ENCODE results near the gene KIN.

The KIN gene

DNA sequence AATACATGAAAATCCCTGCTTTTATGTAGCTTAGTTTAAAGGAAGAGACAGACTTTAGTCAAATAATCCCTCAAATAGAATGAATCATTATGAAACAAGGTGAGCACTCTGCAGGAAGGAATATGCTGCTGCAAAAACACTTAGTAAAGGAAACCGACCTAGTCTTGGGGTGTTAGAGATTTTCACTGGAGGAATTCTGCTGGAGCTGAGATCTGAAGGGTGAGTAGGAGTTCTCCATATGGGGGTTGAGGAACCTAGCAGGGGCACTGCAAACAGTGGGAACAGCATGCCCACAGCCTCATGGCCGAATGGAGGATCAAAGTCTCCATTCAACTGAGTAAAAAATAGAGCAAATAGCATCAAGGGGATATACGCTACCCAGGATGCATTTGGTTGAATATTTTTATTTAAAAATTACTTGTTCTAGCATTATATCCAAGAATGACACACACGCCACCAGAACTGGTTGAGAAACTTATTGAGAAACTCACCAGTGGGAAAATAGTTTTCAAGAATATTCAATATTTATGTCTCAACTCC is 81.2 kb downstream of the KIN start:
- Histone ChIP-seq H3K9ac (ENCODE audit: low read depth, low read length) (no peak overlapping the region), H3K27me3 (ENCODE audit: control insufficient read depth, insufficient read depth, low read length) (no peaks in the 10 kb centered on the region), H3K4me1 (ENCODE audit: control insufficient read depth, insufficient read depth, low read length) (no peaks in the 10 kb centered on the region)

DNA sequence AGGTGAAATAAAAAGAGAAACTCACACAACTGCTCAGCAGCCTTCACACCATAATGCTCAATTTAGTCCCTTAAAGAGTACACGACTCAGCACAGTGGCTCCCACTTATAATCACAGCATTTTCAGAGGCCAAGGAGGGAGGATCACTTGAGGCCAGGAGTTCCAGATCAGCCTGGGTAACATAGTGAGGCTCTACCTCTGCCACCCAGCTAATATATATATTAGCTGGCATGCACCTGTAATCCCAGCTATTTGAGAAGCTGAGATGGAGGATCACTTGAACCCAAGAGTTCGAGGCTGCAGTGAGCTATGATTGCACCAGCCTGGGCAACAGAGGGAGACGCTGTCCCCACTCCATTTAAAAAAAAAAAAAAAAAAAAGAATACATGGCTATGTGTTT is 82.5 kb downstream of the KIN start:
- no peak overlapping the region for H3K9ac ChIP-seq (ENCODE audit: low read depth, low read length)
- no peaks in the 10 kb centered on the region for H3K27me3 ChIP-seq (ENCODE audit: control insufficient read depth, insufficient read depth, low read length)
- no peak overlapping the region for H3K4me3 ChIP-seq (ENCODE audit: low read depth, low read length)
- H3K4me1 ChIP-seq (ENCODE audit: control insufficient read depth, insufficient read depth, low read length), result no peaks in the 10 kb centered on the region
- no peaks in the 10 kb centered on the region for H3K36me3 ChIP-seq (ENCODE audit: control insufficient read depth, insufficient read depth, low read length)
- no peak overlapping the region for H3K27ac ChIP-seq (ENCODE audit: low read depth, low read length)
- no peaks in the 10 kb centered on the region for H3K9me3 ChIP-seq (ENCODE audit: control insufficient read depth, insufficient read depth, low read length)

More for the DNA sequence above, 81.2 kb downstream of the KIN start:
- Histone ChIP-seq H3K9me3 (ENCODE audit: control insufficient read depth, insufficient read depth, low read length) (no peaks in the 10 kb centered on the region), H3K27ac (ENCODE audit: low read depth, low read length) (no peak overlapping the region), H3K36me3 (ENCODE audit: control insufficient read depth, insufficient read depth, low read length) (no peaks in the 10 kb centered on the region), H3K4me3 (ENCODE audit: low read depth, low read length) (no peak overlapping the region)

DNA sequence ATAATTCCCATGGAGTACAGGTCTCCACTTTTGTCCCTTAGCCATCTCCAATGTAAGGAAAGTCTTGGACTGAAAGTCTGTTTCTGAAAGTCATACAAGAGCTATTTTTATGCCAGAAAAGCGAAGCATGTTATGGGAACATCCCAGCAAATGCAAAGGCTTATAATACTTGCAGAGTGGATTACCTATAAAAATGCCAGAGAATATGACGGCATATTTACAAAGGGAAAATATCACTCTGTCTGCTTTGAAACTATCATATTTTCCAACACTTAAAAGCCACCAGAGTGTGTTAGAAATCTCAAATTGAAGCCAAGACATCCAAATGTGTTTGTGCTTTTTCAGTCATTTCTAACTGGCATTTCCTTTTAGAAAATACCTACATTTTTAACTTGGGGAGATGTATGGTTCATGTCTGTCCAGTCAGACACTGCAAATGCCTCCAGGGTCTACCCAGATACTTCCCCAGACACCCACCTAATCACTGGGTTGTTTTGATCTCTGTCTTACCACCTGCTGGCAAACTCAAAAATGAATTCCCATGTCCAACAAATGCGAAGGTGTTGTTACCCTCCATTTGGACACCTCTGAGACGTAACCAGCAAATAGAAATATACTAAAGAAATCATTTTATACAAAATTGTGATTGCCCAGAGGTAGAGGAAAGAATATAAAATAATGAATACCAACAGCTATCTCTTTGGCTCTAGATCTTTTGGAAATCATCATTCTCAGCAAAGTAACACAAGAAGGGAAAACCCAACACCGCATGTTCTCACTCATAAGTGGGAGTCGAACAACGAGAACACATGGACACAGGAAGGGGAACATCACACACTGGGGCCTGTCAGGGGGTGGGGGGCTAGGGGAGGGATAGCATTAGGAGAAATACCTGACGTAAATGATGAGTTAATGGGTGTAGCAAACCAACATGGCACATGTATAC is 83.4 kb downstream of the KIN start:
- no peak overlapping the region for H3K9ac ChIP-seq (ENCODE audit: low read depth, low read length)
- H3K36me3 ChIP-seq (ENCODE audit: control insufficient read depth, insufficient read depth, low read length), result no peaks in the 10 kb centered on the region
- H3K27me3 ChIP-seq (ENCODE audit: control insufficient read depth, insufficient read depth, low read length), result no peaks in the 10 kb centered on the region
- no peak overlapping the region for H3K4me3 ChIP-seq (ENCODE audit: low read depth, low read length)
- no peak overlapping the region for H3K27ac ChIP-seq (ENCODE audit: low read depth, low read length)
- no peaks in the 10 kb centered on the region for H3K4me1 ChIP-seq (ENCODE audit: control insufficient read depth, insufficient read depth, low read length)
- H3K9me3 ChIP-seq (ENCODE audit: control insufficient read depth, insufficient read depth, low read length), result no peaks in the 10 kb centered on the region

DNA sequence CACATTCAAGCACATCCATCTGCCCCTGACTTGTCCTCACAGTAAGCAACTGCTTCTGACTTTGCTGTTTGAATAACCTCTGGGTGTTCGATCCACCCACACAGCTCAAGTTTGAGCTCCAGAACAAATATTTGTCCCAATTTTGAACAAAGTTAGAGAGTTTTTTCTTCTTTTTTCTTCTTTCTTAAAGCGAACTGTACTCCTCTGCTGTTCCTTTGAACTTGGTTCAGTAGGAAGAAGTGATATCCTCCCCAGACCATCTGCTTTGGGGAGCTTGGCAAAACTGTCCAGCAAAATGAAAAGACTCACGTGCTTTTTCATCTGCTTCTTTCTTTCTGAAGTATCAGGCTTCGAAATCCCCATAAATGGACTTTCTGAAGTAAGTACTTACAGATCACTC is 84.7 kb downstream of the KIN start, which contains the start of gene ITIH2:
Gene ITIH2 (plus strand): TSS at position 177 of the 400 bp plus-strand sequence. CDS start 119 bp downstream, at position 296.
- Histone ChIP-seq H3K36me3 (ENCODE audit: control insufficient read depth, insufficient read depth, low read length) (no peaks in the 10 kb centered on the region), H3K9ac (ENCODE audit: low read depth, low read length) (no peak within 1 kb of the TSS), H3K4me1 (ENCODE audit: control insufficient read depth, insufficient read depth, low read length) (no peaks in the 10 kb centered on the region), H3K27me3 (ENCODE audit: control insufficient read depth, insufficient read depth, low read length) (no peaks in the 10 kb centered on the region), H3K9me3 (ENCODE audit: control insufficient read depth, insufficient read depth, low read length) (no peaks in the 10 kb centered on the region), H3K4me3 (ENCODE audit: low read depth, low read length) (no peak within 1 kb of the TSS), H3K27ac (ENCODE audit: low read depth, low read length) (no peak within 1 kb of the TSS)

DNA sequence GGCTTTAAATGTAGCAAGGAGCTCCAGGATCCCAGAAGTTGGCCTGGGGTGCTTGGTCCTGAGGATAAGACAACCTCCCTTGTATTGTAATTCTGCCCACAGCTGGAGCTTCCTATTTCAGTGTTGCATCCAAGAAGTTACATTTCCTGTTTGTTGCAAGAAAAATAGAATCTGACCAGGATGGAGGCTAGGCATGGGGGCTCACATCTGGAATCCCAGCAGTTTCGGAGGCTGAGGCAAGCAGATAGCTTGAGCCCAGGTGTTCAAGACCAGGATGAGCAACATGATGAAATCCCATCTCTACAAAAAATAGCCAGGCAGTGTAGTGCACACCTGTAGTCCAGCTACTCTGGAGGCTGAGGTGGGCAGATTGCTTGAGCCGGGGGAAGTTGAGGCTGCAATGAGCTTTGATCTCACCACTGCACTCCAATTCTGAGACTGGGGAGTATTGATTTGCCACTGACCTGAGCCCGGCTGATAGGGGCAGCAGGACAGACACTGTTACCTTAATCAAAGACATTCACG is 85.4 kb downstream of the KIN start:
- Histone ChIP-seq H3K36me3 (ENCODE audit: control insufficient read depth, insufficient read depth, low read length) (no peaks in the 10 kb centered on the region), H3K4me3 (ENCODE audit: low read depth, low read length) (no peak overlapping the region), H3K4me1 (ENCODE audit: control insufficient read depth, insufficient read depth, low read length) (no peaks in the 10 kb centered on the region), H3K27ac (ENCODE audit: low read depth, low read length) (no peak overlapping the region), H3K9ac (ENCODE audit: low read depth, low read length) (no peak overlapping the region), H3K9me3 (ENCODE audit: control insufficient read depth, insufficient read depth, low read length) (no peaks in the 10 kb centered on the region), H3K27me3 (ENCODE audit: control insufficient read depth, insufficient read depth, low read length) (no peaks in the 10 kb centered on the region)

DNA sequence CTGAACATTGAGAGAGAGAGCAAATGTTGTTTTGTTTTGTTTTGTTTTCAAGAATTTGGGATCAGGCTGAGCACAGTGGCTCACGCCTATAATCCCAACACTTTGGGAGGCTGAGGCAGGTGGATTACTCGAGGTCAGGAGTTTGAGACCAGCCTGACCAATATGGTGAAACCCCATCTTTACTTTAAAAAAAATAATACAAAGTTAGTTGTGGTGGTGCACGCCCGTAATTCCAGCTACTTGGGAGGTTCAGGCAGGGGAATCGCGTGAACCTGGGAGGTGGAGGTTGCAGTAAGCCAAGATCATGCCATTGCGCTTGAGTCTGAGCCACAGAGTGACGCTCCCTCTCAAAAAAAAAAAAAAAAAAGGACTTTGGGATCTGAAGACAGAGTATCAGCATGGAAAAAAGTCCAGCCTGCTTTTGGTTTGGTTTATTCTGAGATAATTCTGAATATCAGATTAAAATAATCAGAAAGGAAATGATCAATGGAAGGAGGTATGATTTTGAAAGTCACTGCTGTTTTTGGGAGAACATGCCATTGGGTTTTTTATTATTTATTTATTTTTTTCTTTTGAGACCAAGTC is 86.5 kb downstream of the KIN start:
- no peak overlapping the region for H3K9ac ChIP-seq (ENCODE audit: low read depth, low read length)
- H3K27ac ChIP-seq (ENCODE audit: low read depth, low read length), result no peak overlapping the region
- H3K4me3 ChIP-seq (ENCODE audit: low read depth, low read length), result no peak overlapping the region

More for the DNA sequence above, 86.5 kb downstream of the KIN start:
- H3K36me3 ChIP-seq (ENCODE audit: control insufficient read depth, insufficient read depth, low read length), result no peaks in the 10 kb centered on the region
- H3K9me3 ChIP-seq (ENCODE audit: control insufficient read depth, insufficient read depth, low read length), result no peaks in the 10 kb centered on the region
- no peaks in the 10 kb centered on the region for H3K4me1 ChIP-seq (ENCODE audit: control insufficient read depth, insufficient read depth, low read length)
- no peaks in the 10 kb centered on the region for H3K27me3 ChIP-seq (ENCODE audit: control insufficient read depth, insufficient read depth, low read length)

Data from HUES48 (cell line).